Measurements from ENCODE around the gene RDH14.

Gene RDH14, protein sequence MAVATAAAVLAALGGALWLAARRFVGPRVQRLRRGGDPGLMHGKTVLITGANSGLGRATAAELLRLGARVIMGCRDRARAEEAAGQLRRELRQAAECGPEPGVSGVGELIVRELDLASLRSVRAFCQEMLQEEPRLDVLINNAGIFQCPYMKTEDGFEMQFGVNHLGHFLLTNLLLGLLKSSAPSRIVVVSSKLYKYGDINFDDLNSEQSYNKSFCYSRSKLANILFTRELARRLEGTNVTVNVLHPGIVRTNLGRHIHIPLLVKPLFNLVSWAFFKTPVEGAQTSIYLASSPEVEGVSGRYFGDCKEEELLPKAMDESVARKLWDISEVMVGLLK

DNA sequence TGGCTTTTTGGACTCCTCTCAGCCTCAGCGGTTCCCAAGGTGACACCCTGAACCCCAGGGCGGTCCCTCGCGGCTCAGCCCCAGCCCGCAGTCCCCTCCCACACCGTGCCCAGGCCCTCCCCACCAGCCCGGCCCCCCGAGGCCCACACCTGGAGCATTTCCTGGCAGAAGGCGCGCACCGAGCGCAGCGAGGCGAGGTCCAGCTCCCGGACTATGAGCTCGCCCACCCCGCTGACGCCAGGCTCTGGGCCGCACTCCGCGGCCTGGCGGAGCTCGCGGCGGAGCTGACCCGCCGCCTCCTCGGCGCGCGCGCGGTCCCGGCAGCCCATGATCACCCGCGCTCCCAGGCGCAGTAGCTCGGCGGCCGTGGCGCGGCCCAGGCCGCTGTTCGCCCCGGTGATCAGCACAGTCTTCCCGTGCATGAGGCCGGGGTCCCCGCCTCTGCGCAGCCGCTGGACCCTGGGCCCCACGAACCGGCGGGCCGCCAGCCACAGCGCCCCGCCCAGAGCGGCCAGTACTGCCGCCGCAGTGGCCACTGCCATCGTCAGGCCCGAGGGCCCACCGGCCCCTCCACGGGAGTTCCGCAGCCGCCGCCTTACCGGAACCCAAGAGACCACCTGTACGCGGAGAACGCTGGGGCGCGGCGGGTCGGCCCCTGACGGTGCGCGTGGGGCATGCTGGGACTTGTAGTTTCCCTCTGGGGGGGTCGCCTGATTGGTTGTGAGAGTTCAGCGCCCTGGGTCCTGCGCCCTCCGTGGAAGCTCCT is at the start of gene RDH14:
Gene RDH14 (minus strand): TSS at position 623 of the 766 bp plus-strand sequence. CDS start 81 bp downstream, at position 542.
- DNase-seq, result peak; percentile 80

DNA sequence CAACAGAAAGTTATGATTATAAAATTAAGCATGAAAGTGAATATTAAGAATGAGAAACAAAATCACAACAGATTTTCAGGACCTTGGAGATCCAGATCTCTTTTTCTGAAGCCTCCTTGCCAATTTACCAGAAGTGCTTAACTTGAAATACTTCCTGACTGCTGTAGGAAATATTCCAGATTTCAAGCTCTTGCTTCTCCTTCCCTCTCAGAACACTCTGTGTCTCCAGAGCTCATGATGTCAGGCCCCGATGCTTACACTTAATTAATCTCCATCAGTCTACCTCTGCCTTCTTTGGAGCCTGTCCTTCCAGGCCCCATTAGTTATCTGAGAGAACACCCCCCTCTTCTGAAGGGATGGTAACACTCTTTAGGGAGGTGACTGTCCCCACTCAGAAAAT is 49.6 kb upstream of the RDH14 start:
- no peak for DNase-seq

GRCh38 chr2:18605115-18605514 is 44.7 kb upstream of the RDH14 start:
- no peak for DNase-seq

DNA sequence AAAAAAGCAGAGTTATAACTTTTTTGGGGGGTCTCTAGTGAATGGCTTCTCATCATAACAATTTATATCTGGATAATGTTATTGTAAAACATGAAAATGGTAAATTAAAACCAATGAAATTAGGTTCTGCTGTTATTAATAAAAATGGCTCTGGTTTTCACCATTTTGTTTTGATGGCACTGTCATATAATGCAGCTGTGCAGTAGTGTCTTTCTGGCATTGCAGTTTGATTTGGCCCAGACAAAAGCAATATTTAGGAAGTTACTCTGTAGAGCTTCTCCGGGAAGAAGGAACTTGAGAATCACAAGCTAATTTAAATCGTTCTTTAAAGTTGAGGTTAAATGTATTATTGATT is 44.1 kb upstream of the RDH14 start:
- no peak for DNase-seq

DNA sequence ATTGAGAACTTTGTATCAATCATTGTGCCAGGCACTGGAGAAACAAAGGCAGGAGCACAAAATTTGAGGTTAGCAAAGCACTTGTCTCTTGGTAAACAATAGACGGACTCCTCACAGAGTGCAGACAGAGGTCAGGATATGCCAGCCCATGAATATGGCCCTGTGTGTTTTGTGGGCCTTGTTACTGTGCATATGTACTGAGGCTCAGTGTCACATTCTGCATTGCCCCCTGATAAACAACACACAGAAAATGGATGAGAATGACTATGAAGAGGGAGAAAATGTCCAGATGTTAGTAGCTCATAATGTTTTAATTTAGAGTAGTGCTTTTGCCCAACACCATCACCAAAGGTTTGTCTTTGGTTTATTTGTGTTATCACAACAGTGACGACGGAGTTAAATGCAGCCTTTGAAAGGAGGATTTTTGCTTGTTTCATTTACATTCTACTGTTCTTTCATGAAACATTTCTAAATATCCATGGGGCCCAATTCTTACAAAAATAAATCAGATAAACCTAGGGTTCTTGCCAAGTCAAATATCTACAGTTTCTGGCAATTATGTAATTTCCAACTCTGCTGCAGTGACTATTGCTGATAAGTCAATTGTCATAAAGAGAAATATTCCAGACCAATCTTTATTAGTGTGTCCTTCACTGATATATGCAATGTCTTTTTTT is 43.5 kb upstream of the RDH14 start:
- no peak for DNase-seq

DNA sequence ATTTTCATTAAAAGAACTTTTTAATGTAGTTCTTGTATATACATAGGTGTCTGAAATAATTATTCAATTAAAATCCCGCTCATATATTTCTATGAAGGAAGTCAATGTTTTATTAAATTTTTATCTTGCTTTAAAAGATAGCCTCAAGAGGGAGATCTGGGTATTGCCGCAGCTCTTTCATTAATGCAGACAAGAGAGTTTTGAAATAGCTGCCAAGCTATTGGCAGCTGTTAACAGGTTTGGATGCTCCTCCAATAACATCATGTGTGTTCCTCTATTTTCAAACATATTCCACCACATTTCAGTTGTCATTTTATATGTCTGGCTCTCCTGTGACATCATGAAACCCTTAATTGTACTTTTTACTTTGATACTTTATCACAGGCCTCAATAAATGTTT is 41.8 kb upstream of the RDH14 start:
- no peak for DNase-seq

DNA sequence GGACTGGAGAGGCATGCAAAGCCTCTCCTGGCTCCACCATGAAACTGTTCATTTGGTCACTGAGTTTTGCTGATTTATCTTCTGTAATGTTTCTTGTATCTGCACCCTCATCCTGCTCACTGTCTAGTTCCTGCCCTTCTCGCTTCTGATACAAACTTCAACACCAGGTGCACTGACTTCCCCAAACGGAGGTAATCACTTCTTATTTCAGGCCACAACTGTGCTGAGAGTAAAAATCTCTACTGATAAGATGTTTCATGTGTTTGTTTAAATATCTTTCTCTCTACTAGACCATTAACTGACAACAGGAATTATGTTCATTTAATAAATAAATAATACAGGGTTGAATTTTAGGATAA is 39.8 kb upstream of the RDH14 start:
- no peak for DNase-seq

DNA sequence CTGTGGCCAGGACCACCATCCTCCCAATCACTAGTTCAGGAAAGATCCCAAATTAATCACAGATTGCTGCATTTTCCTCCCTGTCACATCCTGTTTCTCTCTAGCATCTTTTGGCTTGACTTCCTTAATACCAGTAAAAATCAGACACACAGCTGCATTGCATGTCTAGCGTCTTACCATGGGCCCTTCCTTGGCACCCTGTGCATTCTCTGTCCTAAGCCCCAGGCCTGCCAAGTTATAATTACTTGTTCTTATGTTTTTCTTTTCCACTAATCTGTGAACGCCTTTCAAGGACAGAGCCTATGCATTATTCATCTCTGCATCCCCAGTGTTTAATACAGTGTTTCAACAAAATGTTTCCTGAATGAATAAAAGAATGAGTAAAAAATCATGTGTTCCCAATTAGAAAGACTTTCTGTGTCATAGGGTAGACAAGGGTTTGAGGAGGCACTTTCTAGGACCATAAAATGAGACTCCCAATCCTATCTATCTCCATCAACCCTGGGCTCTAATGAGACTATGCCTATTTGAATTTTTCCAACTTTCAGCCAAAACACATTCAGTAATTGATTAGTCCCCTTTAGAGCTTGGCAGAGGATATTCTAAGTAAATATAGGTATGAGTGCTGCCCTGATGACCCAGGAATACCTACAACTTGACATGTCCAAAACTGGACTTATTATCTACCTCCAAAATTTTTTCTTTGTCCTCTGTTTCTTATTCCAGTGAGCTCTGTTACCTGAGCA is 39.2 kb upstream of the RDH14 start:
- no peak for DNase-seq

DNA sequence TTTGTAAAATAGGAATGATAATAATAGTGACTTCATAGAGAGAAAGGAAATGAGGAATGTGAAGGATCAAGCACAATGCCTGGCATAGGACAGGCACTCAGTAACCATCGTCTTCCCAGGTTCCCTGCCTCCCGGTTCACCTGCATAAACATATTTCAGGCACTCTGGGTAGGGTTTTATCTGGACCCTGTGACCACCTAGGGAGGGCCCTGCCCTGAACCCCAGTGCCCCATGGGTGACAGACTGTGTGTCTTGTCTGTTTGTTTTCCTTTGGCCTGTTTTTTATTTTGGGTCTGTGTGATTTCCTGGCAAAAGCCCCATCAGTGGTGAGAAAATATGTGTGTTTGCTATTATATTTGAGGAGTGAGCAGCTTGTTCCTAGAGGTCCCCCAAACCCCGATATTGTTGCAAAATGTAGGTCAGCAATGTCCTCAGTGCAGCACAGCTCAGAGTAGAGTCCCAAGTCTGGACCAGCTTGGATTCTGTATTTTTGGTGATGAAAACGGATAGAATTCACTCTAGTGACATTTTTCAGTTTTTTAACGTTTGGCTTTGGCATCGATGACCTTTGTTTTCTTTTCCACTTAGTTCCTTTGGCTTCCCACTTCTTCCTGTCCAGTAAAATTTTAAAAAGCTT is 38.5 kb upstream of the RDH14 start:
- no peak for DNase-seq

DNA sequence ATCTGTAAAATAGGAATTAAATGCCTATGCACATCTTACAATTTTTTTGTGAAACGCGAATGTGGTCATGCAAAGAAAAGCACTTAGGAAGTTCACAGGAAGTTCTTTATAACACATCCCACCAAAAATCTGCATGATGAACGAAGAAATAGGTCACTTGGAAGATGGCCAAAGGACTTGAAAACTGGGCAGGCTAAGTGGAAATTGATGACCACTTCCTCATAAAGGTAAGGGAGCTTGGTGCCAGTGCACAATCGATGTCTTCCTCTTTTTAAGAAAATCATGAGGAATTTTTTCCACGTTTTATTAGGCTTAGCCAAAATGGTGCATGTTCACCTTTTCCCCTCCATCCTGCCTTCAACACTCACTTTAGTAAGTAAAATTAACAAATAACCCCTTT is 37.2 kb upstream of the RDH14 start:
- DNase-seq, result no peak

GRCh38 chr2:18596993-18597392 is 36.5 kb upstream of the RDH14 start:
- DNase-seq, result no peak

GRCh38 chr2:18593496-18593895 is 33.0 kb upstream of the RDH14 start:
- no peak for DNase-seq

DNA sequence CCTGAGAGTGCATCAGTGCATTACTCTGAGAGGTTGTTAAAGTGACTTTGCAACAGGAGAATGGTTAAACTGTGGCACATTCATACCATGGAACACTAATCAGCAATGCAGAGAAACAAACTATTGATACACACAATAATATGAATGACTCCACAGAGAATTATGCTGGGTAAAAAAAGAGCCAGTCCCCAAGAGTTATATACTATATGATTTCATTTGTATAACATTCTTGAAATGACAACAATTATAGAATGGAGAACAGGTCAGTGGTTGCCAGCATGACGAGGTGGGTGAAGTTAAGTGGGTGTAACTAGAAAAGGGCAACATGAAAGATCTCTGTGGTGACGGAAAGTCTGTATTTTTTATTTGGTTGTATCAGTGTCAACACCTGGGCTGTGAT is 31.9 kb upstream of the RDH14 start:
- DNase-seq, result no peak

GRCh38 chr2:18589354-18589753 is 28.9 kb upstream of the RDH14 start, which contains the start of gene NT5C1B:
NT5C1B (minus strand) TSS chr2:18589569; CDS start chr2:18589468, 101 bp downstream.
- no peak for DNase-seq

- DNase-seq, result no peak
Observed at GRCh38 chr2:18588802-18589201, 28.3 kb upstream of the RDH14 start.

GRCh38 chr2:18588049-18588448 is 27.6 kb upstream of the RDH14 start:
- DNase-seq, result no peak

- DNase-seq, result no peak
Observed at GRCh38 chr2:18585526-18585925, 25.1 kb upstream of the RDH14 start.

GRCh38 chr2:18584608-18584954 is 24.1 kb upstream of the RDH14 start:
- no peak for DNase-seq

DNA sequence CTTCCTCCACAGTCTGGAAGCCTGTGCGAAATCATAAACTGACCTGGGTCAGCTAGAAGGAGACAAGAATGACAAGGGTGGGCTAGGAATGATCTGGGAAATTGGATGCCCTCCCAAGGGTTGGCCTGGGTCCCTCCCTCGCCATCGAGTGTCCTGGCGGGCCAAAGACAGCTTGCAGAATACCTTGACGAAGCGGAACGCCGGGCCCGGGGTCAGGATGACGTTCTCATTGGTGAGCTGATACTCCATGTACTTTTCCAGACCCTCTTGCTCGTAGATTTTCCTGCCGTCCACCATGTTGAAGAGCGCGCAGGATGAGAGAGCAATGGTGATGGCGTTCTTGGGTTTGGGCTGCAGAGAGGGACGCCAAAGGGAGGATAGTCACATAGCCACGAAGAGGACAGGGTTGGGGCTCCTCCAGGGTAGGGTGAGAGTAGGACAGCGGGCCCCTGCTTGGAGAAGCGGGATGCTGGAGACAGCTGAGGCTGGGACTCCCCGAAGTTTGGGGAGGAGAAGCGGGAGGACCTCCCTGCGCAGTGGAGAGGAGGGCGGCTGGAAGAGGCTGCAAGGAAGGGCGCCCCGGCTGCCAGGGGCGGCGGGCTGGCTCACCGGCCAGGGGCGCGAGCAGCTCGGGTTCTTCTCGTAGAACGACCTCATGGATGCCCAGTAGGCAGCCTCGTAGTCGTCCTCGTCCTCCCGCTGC is 23.6 kb upstream of the RDH14 start:
- DNase-seq, result no peak

DNA sequence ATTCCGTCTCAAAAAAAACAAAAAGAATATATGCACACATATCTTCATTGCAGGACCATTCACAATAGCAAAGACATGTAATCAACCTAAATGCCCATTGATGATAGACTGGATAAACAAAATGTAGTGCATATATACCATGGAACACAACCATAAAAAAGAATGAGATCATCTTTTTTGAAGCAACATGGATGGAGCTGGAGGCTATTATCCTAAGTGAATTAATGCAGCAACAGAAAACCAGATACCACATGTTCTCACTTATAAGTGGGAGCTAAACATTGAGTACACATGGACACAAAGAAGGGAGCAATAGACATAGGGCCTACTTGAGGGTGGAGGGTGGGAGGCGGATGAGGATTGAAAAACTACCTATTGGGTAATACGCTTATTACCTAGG is 20.2 kb upstream of the RDH14 start:
- DNase-seq, result no peak

GRCh38 chr2:18578033-18578432 is 17.6 kb upstream of the RDH14 start:
- DNase-seq, result no peak

DNA sequence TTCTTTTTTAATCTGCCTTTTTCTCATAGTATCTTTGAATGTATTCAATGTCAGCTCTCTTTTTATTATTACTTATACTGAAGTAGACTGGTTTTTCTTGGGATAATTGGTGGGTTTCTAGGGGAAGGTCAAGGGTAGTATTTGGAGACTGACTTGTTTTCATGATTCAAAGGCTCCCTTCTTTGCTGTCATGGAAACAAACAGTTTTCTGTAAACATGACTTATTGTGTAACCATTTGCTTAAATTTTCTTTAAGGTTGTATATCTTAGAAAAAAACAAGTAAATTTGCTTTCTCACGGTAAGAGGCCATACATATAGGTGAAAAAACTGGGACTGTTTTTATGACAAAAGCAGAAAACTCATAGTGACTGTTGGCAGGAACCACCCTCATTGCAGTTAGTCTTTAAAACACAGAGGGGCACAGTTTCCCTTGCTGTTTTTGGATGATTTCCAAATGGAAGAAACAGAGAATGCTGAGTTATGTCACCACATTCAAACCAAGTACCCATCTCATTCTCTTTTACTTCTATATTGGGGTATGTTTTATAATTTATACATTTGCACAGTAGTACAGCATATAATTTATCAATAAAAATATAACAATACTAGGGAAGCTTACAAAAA is 5.8 kb upstream of the RDH14 start:
- no peak for DNase-seq
